GM18505 (cell line): ENCODE data around the gene CD300LB.
"Not testable (repeated sequence)": the region's sequence is repeated elsewhere in the genome, so short reads cannot be mapped to it uniquely, and the experiment has no call there.

Experiments
- ATAC-seq: cut with Tn5 transposase; IDR thresholded peaks from one replicate; pipeline ENCODE4 v1.9.1; 2021; ENCODE audit not compliant: unreplicated experiment
- POLR2A ChIP-seq: IDR thresholded peaks from 4 replicates; pipeline ENCODE4 v1.6.1; 2011; ENCODE audit warnings: borderline replicate concordance; ENCODE audit not compliant: insufficient read depth, insufficient read length; ENCODE audit errors: extremely low read depth

The CD300LB gene

DNA sequence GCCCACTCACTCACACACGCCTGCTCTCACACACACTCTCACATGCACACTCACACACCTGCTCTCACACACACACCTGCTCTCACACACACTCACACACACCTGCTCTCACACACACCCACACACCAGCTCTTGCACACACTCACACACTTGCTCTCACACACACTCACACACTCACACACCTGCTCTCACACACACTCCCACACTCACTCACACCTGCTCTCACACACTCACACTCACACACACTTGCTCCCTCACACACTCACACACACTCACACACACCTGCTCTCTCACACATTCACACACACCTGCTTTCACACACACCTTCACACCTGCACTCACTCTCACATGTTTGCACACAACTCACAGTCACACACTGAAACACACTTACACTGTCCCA is 32.1 kb upstream of the CD300LB start:
- TF ChIP-seq POLR2A: no peak
- ATAC-seq: no peak

GRCh38 chr17:74561586-74561985 is 30.3 kb upstream of the CD300LB start:
- TF ChIP-seq POLR2A: no peak
- ATAC-seq: no peak

GRCh38 chr17:74558882-74559519 is 27.7 kb upstream of the CD300LB start:
- TF ChIP-seq POLR2A: no peak
- no peak for ATAC-seq

GRCh38 chr17:74558402-74558801 is 27.1 kb upstream of the CD300LB start:
- ATAC-seq: not testable (repeated sequence)

DNA sequence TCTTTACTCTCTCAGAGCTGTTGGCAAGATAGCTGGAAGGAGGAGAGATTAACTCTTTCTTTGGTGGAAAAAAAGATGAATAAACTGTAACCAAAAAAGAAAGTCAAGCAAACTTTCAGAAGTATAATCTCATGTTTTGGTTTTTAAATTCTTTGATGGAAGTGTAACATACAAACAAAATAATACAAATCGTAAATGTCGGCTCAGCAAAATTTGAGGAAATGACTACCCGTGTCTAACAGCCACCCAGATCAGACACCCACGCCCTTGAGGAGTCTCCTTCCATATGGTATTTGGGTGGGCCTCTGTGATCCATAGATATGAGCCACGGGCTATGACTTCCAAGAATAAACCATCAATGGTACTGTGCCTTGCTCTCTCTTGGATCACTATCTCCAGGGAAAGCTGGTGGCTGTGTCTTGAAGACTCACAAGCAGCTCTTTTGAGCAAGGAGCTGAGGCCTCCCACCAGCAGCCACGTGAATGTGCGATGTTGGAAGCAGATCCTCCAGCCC is 24.2 kb upstream of the CD300LB start:
- no peak for ATAC-seq
- TF ChIP-seq POLR2A: no peak

- ATAC-seq: no peak
- no peak for TF ChIP-seq POLR2A
Measured at GRCh38 chr17:74554909-74555308, 23.6 kb upstream of the CD300LB start.

GRCh38 chr17:74552037-74552436 is 20.8 kb upstream of the CD300LB start:
- ATAC-seq: no peak
- no peak for TF ChIP-seq POLR2A

DNA sequence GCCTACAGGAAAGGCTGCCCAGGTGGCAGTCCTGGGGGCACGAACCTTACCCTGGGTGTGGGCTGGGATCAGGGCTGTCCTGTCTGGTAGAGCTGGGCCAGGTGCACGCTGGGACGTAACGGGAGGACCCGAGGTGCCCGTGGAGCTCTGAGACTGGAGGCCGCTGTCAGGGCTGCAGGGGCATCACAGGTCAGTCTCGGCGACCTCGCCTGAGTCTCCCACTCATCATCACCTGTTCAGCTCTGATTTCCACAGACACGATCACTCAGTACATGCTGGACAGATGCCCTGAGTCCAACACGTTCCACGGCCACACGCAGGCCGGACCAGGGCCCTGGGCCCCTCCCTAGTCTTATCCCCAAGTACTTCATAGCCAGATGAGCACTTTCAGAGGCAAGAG is 19.3 kb upstream of the CD300LB start:
- no peak for TF ChIP-seq POLR2A
- ATAC-seq: no peak

DNA sequence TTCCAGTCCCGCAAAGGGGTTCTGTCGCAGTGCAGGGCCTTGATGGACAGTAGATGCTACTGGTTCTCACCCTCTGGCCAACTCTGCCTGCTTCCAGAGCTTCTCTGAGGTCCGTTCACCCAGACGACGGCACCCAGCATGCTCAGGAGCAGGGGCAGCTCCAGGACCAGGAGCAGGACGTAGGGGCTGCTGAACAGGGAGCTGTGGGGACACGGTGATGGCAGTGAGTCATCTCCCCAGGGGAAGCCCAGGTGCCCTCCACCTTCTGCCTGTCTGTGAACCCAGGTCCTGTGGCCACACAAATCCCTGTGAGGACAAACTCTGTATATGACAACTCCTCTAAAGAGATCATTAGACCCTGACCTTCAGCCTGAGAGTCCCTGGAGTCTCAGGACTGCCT is 18.1 kb upstream of the CD300LB start:
- ATAC-seq: no peak
- no peak for TF ChIP-seq POLR2A

DNA sequence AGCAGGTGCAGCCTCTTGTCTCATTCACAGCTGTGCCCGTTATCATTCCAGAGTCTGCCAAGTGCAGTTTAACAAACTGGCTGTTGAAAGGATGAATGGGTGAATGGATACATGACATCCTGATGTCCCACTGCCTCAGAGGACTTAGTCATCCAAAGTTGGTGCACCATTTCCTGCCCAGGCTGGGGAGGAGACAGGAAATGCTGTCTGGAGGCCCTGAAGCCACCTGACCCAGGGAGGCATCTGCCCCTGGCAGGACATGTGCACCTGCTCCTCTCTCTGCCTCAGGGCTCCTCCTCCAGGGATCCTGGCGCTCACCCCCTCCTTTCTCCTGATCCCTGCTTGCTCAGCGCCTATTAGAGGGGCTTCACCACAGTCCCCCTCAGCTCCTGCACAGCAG is 16.5 kb upstream of the CD300LB start:
- TF ChIP-seq POLR2A: no peak
- ATAC-seq: no peak

DNA sequence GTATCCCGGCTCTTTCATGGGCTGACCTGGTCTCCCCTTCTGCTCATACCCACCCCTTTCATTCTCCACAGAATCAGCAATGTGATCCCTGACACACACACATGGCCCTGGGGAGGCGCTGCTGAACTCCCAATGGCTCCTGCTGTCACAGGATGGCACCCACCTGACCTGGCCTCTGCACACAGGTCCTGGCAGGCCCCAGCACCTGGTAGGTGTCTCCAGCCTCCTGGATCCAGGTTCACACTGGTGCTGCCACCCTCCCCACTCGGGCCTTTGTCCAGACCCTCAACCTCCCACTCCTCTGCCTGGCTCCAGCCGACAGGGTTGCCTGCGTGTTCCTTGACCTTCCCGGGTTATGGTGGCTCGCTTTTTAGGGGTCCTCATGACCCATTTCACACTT is 16.0 kb upstream of the CD300LB start:
- no peak for ATAC-seq

GRCh38 chr17:74546586-74546985 is 15.3 kb upstream of the CD300LB start:
- TF ChIP-seq POLR2A: no peak
- no peak for ATAC-seq

More for the DNA sequence above, 16.0 kb upstream of the CD300LB start:
- TF ChIP-seq POLR2A: no peak

DNA sequence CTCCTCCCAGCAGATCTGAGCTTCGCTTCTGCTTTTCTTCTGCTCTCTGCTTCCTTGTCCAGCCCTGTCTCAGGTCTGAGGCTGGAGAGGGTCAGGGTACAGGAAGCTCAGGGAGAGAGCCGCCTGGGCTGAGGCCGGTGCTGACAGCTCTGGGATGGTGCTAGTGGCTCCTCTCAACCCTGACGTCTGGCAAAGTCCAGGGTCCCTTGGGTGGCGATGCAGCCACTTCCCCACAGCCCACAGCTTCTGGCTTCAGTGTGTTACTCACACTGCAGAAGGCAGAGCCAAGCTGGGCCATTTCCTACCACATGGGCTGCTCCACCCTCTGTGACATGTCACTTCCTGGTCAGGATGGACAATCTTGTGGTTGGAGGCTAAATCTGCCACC is 14.6 kb upstream of the CD300LB start, which contains the start of gene CD300C:
CD300C (minus strand) TSS at position 273 of the 388 bp plus-strand sequence. CDS start 333 bp downstream, outside the sequence.
- TF ChIP-seq POLR2A: no peak
- no peak for ATAC-seq

DNA sequence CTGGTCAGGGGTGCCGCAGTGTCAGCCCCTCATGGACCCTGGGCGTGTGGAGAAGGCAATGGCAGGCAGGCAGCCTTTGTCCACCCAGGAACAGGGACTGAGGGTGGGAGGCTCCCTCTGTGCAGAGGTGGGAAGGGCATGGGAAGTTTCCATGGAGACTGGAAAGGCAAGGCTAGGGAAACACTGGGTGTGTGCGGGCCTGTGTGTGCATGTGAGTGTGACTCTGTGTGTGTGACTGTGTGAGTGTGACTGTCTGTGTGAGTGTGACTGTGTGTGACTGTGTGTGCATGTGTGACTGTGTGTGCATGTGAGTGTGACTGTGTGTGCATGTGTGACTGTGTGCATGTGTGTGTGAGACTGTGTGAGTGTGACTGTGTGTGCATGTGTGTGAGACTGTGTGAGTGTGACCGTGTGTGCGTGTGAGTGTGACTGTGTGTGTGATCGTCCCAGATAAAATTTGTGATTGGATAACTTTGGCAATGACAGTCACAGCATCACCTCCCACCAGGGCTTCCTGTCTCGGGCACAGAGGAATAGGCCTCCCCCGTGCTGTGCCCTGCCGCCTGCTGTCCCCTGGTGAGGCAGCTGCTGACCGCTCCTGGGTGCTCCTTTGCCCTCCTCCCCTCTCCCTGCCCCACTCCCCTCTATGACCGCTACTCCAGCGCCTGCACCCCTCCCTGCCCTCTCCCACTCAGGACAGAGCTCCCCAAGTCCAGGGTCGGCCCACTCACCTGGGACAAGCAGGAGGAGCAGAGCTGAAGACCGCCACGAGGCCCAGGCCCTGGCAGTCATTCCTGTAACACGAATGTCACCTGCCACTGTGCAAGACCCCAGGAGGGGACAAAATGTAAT is 13.9 kb upstream of the CD300LB start:
- ATAC-seq: no peak
- no peak for TF ChIP-seq POLR2A
